ENCODE data around the gene PSG11.
"Not testable (repeated sequence)": the region's sequence is repeated elsewhere in the genome, so short reads cannot be mapped to it uniquely, and the experiment has no call there.

Gene PSG11

DNA sequence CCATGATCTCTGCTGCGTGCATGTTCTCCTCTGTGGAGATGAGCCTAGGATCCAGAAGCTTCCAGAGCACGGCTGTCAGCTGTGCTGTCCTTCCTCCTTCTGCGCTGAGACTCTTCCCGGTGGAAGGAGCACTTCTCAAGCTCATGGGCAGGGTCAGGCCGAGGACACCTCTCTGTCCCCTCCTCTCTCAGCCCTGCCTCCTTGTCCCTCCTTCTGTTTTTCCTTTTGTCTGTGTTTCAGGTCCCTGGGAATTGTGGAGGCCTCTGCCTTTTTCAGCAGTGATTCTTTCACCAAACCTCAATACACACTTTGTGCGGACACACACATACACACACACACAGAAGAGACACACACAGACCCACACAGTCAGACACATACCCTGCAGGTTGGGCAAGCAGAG is at the start of gene PSG11:
PSG11 (minus strand) TSS at position 101 of the 400 bp plus-strand sequence; CDS start at position 4, 97 bp downstream.
- not testable (repeated sequence) for DNase-seq

GRCh38 chr19:43062418-43062817 is 36.1 kb upstream of the PSG11 start:
- DNase-seq: not testable (repeated sequence)

- not testable (repeated sequence) for DNase-seq
Observed at GRCh38 chr19:43061326-43061725, 35.1 kb upstream of the PSG11 start.

DNA sequence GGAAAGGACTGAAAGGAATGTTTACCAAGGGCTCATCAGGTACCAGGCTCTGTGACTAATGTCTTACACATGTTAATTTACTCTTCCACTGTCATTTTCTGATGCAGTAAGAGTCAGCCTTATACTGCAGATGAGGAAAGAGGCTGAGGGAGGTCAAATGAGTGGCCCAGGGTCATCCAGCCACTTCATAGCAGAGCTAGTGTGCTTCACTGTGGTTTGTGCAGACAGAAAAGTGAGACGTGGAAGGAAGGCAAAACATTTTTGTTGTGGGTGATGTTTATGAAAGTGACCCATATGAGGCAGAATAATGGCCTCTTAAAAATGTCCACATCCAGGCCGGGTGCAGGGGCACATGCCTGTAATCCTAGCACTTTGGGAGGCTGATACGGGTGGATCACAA is 34.0 kb upstream of the PSG11 start:
- DNase-seq: not testable (repeated sequence)

DNA sequence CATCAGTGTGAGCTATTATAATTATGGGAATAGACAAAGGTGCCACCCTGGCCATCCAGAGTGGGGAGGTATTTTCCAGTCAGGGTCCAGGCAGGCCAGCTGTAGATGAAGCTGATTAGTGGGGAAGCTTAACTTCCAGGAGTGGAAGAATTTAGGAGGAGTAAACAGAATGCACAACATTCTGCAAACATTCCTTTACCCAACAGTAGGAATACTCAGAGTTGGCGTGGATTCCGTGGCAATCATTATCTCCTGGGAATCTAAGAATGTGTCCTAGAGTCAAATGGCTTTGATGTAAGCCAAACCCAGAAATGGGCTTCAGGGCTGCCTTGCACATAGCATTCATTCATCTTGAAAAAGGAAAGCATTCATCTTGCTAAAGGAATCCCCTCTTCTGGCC is 33.2 kb upstream of the PSG11 start:
- not testable (repeated sequence) for DNase-seq

DNA sequence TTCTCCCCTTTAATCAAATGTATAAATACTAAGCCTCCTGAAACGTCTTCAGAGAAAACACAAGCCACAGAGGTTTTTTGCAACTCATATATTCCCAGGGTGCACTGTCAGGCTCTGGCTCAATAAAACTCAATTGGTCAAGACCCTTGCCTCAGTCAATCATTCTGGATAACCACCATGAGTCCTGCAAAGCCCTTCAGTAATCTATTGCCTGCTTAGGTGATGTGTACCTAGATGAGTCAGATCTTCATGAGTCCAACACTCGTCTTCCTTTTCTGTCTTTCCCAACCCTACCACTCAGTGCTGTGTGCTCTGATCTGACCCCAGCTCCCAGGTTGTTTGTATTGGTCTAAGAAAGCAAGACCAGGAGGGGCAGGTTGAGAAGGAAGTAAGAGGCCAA is 32.2 kb upstream of the PSG11 start:
- not testable (repeated sequence) for DNase-seq

GRCh38 chr19:43047966-43048365 is 21.7 kb upstream of the PSG11 start:
- DNase-seq: not testable (repeated sequence)

- not testable (repeated sequence) for DNase-seq
Observed at GRCh38 chr19:43046578-43046977, 20.3 kb upstream of the PSG11 start.

- DNase-seq: not testable (repeated sequence)
Observed at GRCh38 chr19:43043492-43044180, 17.4 kb upstream of the PSG11 start.

DNA sequence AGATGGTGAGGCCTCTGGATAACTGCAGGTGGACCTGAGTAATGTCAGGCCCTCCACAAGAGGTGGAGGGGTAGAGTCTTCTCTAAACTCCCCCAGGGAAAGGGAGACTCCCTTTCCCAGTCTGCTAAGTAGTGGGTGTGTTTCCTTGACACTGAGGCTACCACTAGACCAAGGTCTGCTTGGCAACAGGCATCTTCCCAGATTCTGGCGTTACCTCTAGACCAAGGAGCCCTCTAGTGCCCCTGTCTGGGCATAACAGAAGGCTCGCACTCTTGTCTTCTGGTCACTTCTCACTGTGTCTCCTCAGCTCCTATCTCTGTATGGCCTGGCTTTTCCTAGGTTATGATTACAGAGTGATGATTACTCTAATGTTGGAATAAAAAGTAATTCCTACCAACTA is 5.4 kb upstream of the PSG11 start:
- DNase-seq: not testable (repeated sequence)

DNA sequence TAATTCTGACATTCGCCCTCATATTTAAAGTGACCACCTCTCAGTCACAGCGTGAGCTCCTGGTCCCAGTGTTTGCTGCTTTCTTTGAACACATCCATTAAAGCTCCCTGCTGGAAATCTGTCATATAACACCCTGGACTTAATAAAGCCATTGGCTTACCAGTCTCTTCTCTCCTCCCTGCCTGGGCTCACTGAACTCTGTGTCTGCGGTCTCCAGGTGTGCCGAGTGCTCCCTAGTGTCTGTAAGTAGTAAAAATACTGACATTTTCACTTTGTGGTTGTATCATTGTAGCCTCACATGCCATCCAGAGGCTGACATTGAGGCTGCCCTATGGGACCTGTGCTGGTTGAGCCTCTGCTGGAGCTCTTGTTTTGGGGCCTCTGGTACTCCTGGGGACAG is 2.6 kb upstream of the PSG11 start:
- no peak for DNase-seq

DNA sequence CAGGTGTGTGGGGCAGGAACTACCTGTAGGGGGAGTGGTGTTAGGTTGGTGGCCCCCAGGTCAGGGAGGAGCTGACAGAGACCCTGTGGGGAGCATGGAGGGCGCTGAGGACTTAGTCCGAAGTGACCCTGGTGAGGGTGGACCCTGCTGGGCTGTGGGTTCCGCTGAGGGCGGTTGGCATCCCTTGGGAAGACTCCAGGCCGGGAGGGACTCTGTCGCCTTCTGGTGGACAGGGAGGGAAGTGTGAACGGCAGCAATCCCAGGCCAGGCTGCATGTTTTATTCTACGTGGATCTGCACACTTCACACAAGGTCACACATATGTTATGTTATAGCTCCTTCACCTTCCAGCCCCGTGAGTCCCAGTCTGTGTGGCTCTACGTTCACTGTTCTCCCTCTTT is 1.7 kb upstream of the PSG11 start:
- not testable (repeated sequence) for DNase-seq

DNA sequence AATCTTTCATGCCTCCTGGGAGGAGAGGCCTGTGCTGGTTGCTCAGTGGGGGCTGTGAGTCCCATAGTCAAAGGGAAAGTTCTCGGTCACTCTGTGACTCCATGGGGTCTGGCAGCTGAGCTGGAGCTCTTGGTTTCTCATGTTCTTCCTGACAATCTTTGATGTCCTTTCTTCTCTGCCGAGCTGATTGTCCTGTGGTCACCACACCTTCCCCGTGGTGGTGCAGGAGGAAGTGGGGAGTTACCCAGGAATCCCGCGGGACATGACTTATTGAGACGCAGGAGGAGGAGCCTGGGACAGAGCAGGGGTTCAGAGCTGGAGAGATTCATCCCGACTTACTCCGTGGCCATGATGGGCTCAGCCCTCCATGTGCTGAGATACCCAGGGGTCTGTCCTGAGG is 792 bp upstream of the PSG11 start:
- not testable (repeated sequence) for DNase-seq

DNA sequence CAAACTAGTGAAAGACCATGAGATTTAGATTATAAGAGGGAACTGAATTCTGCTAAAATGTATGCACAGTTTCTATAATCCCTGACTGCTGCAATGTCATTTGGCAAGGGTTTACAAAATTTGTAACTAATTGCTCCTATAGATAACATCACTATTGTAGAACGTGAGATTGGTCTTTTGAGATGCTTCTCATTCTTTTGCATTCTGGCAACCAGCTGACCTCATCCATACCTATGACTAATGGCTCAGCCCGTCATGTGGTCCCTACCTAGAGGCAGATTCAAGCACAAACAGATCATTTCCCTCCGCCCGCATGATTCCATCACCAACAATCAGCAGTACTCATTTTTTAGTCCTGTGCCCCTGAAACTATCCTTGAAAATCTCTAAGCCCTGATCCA is 4.2 kb downstream of the PSG11 start:
- DNase-seq: not testable (repeated sequence)

DNA sequence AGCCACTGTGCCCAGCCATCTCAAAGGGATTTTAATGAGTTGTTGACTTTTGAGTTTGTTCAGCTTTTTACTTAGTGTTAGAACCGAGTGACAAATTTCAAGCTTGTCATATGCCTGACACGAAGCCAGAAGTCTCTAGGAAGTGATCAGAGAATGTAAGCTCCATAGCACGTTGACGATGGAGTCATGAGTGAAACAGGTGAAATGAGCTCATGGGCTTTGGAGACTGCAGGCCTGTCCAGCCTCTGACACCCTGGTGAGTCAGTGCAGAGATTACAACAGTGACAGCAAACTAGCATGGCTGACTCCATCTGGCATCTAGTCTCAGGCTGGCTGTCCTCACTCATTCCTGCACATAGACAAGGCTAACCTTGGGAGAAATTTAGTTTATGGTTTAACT is 4.6 kb downstream of the PSG11 start:
- not testable (repeated sequence) for DNase-seq

DNA sequence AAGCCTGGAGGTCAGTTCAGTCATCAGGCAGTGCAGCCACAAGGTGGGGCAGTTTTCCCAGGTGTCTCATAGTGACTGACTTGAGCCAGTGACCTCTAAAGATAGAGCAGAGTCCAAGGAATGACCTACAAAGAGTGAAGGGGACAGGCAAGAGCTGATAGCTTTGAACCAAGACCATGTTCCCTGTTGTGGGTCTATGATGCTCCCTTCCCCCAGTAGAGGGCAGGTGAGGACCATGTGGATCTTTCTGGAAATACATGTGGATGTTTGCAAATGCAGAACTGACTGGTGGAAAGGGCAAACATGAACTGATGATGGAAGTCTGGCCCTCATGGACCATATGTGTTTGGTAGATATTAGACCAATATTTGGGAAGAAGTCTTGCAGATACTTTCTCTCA is 6.7 kb downstream of the PSG11 start:
- not testable (repeated sequence) for DNase-seq

GRCh38 chr19:43005841-43006240 is 20.4 kb downstream of the PSG11 start:
- DNase-seq: not testable (repeated sequence)

DNA sequence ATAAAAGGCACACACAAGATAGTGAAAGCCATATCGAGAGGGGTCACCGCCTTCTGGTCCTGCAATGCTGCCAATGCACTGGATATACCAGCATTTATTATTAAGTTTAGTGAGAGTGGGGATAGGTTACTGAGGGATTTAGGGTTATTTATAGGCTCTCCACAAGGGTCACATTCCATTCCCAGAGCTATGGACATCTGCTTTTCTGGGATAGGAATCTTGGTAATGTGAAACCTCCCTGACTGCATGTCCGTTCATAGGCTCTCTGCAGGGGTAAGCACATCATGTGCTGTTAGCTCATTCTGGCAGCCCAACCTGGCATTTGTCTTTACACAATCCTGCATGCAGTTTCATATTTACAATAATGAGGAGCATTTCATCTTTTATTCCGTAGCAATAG is 21.4 kb downstream of the PSG11 start:
- DNase-seq: not testable (repeated sequence)

GRCh38 chr19:43003634-43004033 is 22.6 kb downstream of the PSG11 start:
- not testable (repeated sequence) for DNase-seq

- DNase-seq: not testable (repeated sequence)
Observed at GRCh38 chr19:43002948-43003347, 23.3 kb downstream of the PSG11 start.

DNA sequence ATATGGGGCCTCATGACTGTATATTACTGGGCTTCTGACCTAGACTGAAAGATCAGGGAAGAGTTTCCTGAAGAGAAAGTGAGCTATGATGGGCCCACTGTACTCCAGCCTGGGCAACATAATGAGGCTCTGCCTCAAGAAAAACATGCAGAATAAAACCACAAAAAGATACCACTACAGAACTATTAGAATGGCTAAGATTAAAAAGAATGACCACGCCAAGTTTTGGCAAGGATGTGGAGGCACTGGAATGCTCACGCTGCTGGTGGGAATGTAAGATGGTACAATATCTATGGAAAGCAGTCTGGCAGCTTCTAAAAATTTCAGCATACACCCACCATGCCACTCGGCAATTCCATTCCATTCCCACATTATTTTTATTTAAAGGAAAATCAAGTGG is 30.1 kb downstream of the PSG11 start:
- not testable (repeated sequence) for DNase-seq

GRCh38 chr19:42992029-42992604 is 34.2 kb downstream of the PSG11 start:
- not testable (repeated sequence) for DNase-seq

DNA sequence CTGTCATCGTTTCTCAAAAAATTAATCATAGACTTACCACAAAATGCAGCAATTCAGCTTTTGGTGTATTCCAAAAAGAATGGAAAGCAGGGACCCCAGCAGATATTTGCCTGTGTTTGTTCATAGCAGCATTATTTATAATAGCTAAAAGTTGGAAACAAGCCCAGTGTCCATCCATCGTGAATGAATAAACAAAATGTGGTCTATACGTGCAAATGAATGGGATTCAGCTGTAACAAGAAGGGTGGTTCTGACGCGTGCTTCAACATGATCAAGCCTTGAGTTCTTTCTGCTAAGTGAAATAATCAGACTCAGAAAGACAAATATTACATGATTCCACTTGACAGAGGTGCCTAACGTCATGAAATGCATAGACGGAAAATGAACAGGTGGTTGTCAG is 36.4 kb downstream of the PSG11 start:
- DNase-seq: no peak

DNA sequence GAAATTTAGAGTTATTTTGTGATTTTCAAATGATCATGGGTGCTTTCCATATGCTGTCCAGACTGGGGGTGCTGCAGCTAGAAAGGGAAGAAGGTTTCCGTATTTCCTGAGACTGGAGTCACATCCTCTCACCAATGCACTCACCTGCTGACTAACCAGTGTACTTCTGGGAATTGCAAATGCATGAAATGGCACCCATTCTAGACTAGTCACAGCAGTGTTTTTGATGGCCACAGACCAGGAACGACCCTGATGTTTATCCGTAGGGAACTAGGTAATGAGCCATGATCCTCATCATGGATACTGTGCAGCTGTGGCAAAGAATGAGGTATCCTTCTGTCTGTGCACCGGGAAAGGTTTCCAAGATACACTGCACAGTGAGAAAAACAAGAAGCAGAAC is 37.1 kb downstream of the PSG11 start:
- DNase-seq: not testable (repeated sequence)

DNA sequence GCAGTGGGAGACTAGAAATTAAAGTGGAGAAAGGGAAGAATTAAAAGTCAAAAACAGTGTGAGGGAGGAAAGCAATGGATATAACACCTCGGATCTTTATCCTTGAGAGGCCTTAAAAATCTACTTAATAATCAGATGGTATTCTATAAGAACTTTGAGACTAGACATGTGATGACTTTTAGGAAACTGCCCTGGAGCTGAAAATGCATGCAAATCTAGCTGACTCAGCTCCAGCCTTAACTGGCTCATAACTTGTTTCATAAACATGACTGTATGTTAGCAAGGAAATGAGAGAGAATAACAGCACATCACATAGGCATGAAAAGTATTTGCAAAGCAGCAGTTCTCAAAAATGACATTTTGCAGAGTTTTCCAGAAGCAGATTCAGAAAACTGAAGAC is 38.1 kb downstream of the PSG11 start:
- DNase-seq: not testable (repeated sequence)
